HCT116 (cell line): ENCODE measurements around the gene STOX2.

ENCODE experiments used
- CEBPB ChIP-seq: IDR thresholded peaks from 2 replicates; pipeline ENCODE4 v1.6.1; 2012; ENCODE audit warnings: low read depth
- CTCF ChIP-seq, 3 experiments: fragments of 200-600 bp in 1 of 3; sonication (generic) in 1 of 3; IDR thresholded peaks in 2 of 3; conservative IDR thresholded peaks in 1 of 3; 2 replicates each; pipeline ENCODE4 v1.5.1; 2012 to 2017; ENCODE audit warnings: low read depth in 2 of 3, low read length in 2 of 3, antibody characterized with exemption in 1 of 3, borderline replicate concordance in 1 of 3, control low read depth in 1 of 3, mild to moderate bottlenecking in 1 of 3, mixed read lengths in 1 of 3, mixed run types in 1 of 3, moderate library complexity in 1 of 3; ENCODE audit not compliant: insufficient read depth in 1 of 3
- EGR1 ChIP-seq: IDR thresholded peaks from 2 replicates; pipeline ENCODE4 v1.6.1; 2012; ENCODE audit warnings: low read depth
- EZH2 ChIP-seq: fragments of 200-600 bp; sonication (generic); IDR thresholded peaks from 2 replicates; pipeline ENCODE4 v1.6.1; 2017; ENCODE audit warnings: antibody characterized with exemption, mixed run types
- EZH2phosphoT487 ChIP-seq: fragments of 200-600 bp; IDR thresholded peaks from 2 replicates; pipeline ENCODE4 v1.6.1; 2018; ENCODE audit warnings: antibody characterized with exemption, borderline replicate concordance
- POLR2A ChIP-seq: IDR thresholded peaks from 2 replicates; pipeline ENCODE4 v1.7.0; 2011; ENCODE audit warnings: borderline replicate concordance; ENCODE audit not compliant: insufficient read depth, insufficient read length; ENCODE audit errors: extremely low read depth
- POLR2AphosphoS5 ChIP-seq: IDR thresholded peaks from 2 replicates; pipeline ENCODE4 v1.6.1; 2011; ENCODE audit warnings: mild to moderate bottlenecking, low read depth, low read length, moderate library complexity
- SP1 ChIP-seq: IDR thresholded peaks from 2 replicates; pipeline ENCODE4 v1.6.1; 2012; ENCODE audit warnings: low read depth
- YY1 ChIP-seq: IDR thresholded peaks from 2 replicates; pipeline ENCODE4 v1.6.1; 2011; ENCODE audit warnings: low read length, low read depth, moderate library complexity, mild to moderate bottlenecking; ENCODE audit not compliant: insufficient replicate concordance; ENCODE audit errors: extremely low read depth
- ZFX ChIP-seq: fragments of 450-650 bp; IDR thresholded peaks from 2 replicates; pipeline ENCODE4 v1.6.1; 2017

GRCh38 chr4:183987987-183988392 is 82.9 kb downstream of the STOX2 start:
- TF ChIP-seq CTCF (IDR thresholded peaks at IDR 0.05 in 2 of 3, conservative IDR thresholded peaks at IDR 0.05 in 1 of 3; ENCODE audit: borderline replicate concordance in 1 of 3, insufficient read depth in 1 of 3, low read depth in 2 of 3, low read length in 2 of 3) (no peak), ZFX (no peak), POLR2A (peak; percentile 31), POLR2AphosphoS5 (no peak; the same call in 1 of the 2 replicates), CEBPB (no peak), YY1 (no peak), EZH2 (no peak), SP1 (no peak), EGR1 (no peak), EZH2phosphoT487 (no peak)
